Fibroblast of lung (primary cell): ENCODE measurements around the gene SMIM26. TPM values are rescaled to one million over a fixed set of nuclear protein-coding genes. Genes with fewer than 3 reads are reported as not detected.

Experiments
- DNase-seq, 2 donors: peaks; one replicate each; pipeline versions ENCODE4 v3.0.0 to v3.0.0-alpha.2; 2010; ENCODE audit warnings: low read depth in 2 of 2
- H2AFZ ChIP-seq: 2 replicates; pipeline ENCODE4 v1.5.1; 2012; ENCODE audit warnings: low read length, control low read depth, inconsistent platforms
- H3K27ac ChIP-seq: 2 replicates; pipeline ENCODE4 v1.5.1; 2011; ENCODE audit warnings: low read length, control low read depth; ENCODE audit not compliant: insufficient read depth
- H3K27me3 ChIP-seq: 2 replicates; pipeline ENCODE4 v1.5.1; 2011; ENCODE audit warnings: mild to moderate bottlenecking, low read length; ENCODE audit not compliant: control insufficient read depth, insufficient read depth
- H3K36me3 ChIP-seq: 2 replicates; pipeline ENCODE4 v1.5.1; 2011; ENCODE audit warnings: low read length; ENCODE audit not compliant: control insufficient read depth, insufficient read depth
- H3K4me1 ChIP-seq: 2 replicates; pipeline ENCODE4 v1.5.1; 2011; ENCODE audit warnings: low read length; ENCODE audit not compliant: control insufficient read depth, insufficient read depth; ENCODE audit errors: extremely low read depth
- H3K4me2 ChIP-seq: 2 replicates; pipeline ENCODE4 v1.5.1; 2011; ENCODE audit warnings: low read length, control low read depth; ENCODE audit not compliant: insufficient read depth; ENCODE audit errors: extremely low read depth
- H3K4me3 ChIP-seq, 4 experiments: fragments of 200-600 bp in 1 of 4; sonication (generic) in 1 of 4; replicated peaks in 1 of 4; 2 replicates each; pipeline ENCODE4 v1.5.1; 2011 to 2016; ENCODE audit warnings: low read length in 4 of 4, low read depth in 3 of 4, mild to moderate bottlenecking in 3 of 4, control low read depth in 2 of 4, inconsistent platforms in 1 of 4, mixed read lengths in 1 of 4; ENCODE audit not compliant: insufficient read depth in 1 of 4; ENCODE audit errors: control extremely low read depth in 1 of 4
- H3K79me2 ChIP-seq: 2 replicates; pipeline ENCODE4 v1.5.1; 2012; ENCODE audit warnings: mild to moderate bottlenecking, low read length, inconsistent platforms; ENCODE audit not compliant: control insufficient read depth, insufficient read depth
- H3K9ac ChIP-seq: 2 replicates; pipeline ENCODE4 v1.5.1; 2011; ENCODE audit warnings: mild to moderate bottlenecking, low read length, control low read depth; ENCODE audit not compliant: insufficient read depth
- H3K9me3 ChIP-seq: 2 replicates; pipeline ENCODE4 v1.5.1; 2012; ENCODE audit warnings: low read depth, low read length; ENCODE audit not compliant: control insufficient read depth, insufficient read depth
- H4K20me1 ChIP-seq: 2 replicates; pipeline ENCODE4 v1.5.1; 2011; ENCODE audit warnings: low read length; ENCODE audit not compliant: control insufficient read depth, insufficient read depth; ENCODE audit errors: extremely low read depth
- CTCF ChIP-seq, 2 donors: IDR thresholded peaks in 1 of 2; conservative IDR thresholded peaks in 1 of 2; 1 replicate in 1 of 2; 2 replicates in 1 of 2; pipeline ENCODE4 v1.5.1; 2011 to 2012; ENCODE audit warnings: low read length in 2 of 2, control low read depth in 1 of 2, inconsistent platforms in 1 of 2, low read depth in 1 of 2, mild to moderate bottlenecking in 1 of 2
- EZH2 ChIP-seq: IDR thresholded peaks from 2 replicates; pipeline ENCODE4 v1.5.1; 2012; ENCODE audit warnings: low read length, control low read depth, mild to moderate bottlenecking; ENCODE audit errors: missing control alignments
- polyA plus RNA-seq, 2 donors: library from polyadenylated mRNA; depleted of rRNA in 1 of 2; stranded (reverse) in 1 of 2; unstranded in 1 of 2; fragments of >200 nt; gene quantifications; 2 replicates each; pipeline ENCODE4 v1.2.1, GENCODE V29; 2011 to 2012; ENCODE audit warnings: missing spikeins in 1 of 2
- total RNA-seq: library from RNA; depleted of rRNA; stranded (reverse); fragments of >200 nt; gene quantifications from 2 replicates; pipeline ENCODE4 v1.2.1, GENCODE V29; 2014

SMIM26 gene
- total and polyA plus RNA-seq, 2 donors (not counting 1 experiment from before 2014, with no cell fraction given) = 81.8 to 115 TPM

- no peaks in the 10 kb centered on the region for H3K27me3 ChIP-seq
- no peak overlapping the region for H3K27ac ChIP-seq
- no peaks in the 10 kb centered on the region for H3K9me3 ChIP-seq
- no peak overlapping the region for H3K9ac ChIP-seq
- H3K79me2 ChIP-seq = no peaks in the 10 kb centered on the region
- no peak overlapping the region for H3K4me3 ChIP-seq
- H3K4me2 ChIP-seq = no peak overlapping the region
- TF ChIP-seq EZH2 (no peak), CTCF (conservative IDR thresholded peaks at IDR 0.05 in 1 of 2, IDR thresholded peaks at IDR 0.05 in 1 of 2; ENCODE audit: low read depth in 1 of 2, low read length in 2 of 2) (no peak)
- H2AFZ ChIP-seq = no peak overlapping the region
- DNase-seq = no peak
- no peaks in the 10 kb centered on the region for H3K36me3 ChIP-seq
- H3K4me1 ChIP-seq = no peaks in the 10 kb centered on the region
- no peaks in the 10 kb centered on the region for H4K20me1 ChIP-seq
Measured at GRCh38 chr20:18577942-18578341, 10.7 kb downstream of the SMIM26 start.

- TF ChIP-seq CTCF (conservative IDR thresholded peaks at IDR 0.05 in 1 of 2, IDR thresholded peaks at IDR 0.05 in 1 of 2; ENCODE audit: low read depth in 1 of 2, low read length in 2 of 2) (no peak), EZH2 (no peak)
- no peak overlapping the region for H3K4me2 ChIP-seq
- no peaks in the 10 kb centered on the region for H4K20me1 ChIP-seq
Measured at GRCh38 chr20:18578581-18578980, 11.3 kb downstream of the SMIM26 start.

GRCh38 chr20:18580012-18580411 lies 12.8 kb downstream of the SMIM26 start:
- DNase-seq = no peak
- no peak overlapping the region for H3K4me3 ChIP-seq
- H3K79me2 ChIP-seq = no peaks in the 10 kb centered on the region
- H3K4me2 ChIP-seq = no peak overlapping the region
- no peak overlapping the region for H3K27ac ChIP-seq
- no peaks in the 10 kb centered on the region for H3K27me3 ChIP-seq
- no peak overlapping the region for H2AFZ ChIP-seq
- TF ChIP-seq CTCF (conservative IDR thresholded peaks at IDR 0.05 in 1 of 2, IDR thresholded peaks at IDR 0.05 in 1 of 2; ENCODE audit: low read depth in 1 of 2, low read length in 2 of 2) = no peak
- no peak for TF ChIP-seq EZH2
- H3K9me3 ChIP-seq = no peaks in the 10 kb centered on the region
- H3K4me1 ChIP-seq = no peaks in the 10 kb centered on the region
- no peaks in the 10 kb centered on the region for H3K36me3 ChIP-seq
- H4K20me1 ChIP-seq = no peaks in the 10 kb centered on the region
- H3K9ac ChIP-seq = no peak overlapping the region

More at GRCh38 chr20:18578581-18578980, 11.3 kb downstream of the SMIM26 start:
- Histone ChIP-seq H2AFZ (no peak overlapping the region), H3K4me3 (no peak overlapping the region), H3K9ac (no peak overlapping the region), H3K9me3 (no peaks in the 10 kb centered on the region), H3K36me3 (no peaks in the 10 kb centered on the region), H3K27me3 (no peaks in the 10 kb centered on the region), H3K4me1 (no peaks in the 10 kb centered on the region), H3K79me2 (no peaks in the 10 kb centered on the region), H3K27ac (no peak overlapping the region)
- no peak for DNase-seq
